Upper lobe of left lung (tissue), 6 donors: ENCODE measurements around the gene MRPL24. TPM values are rescaled to one million over a fixed set of nuclear protein-coding genes. Genes with fewer than 3 reads are reported as not detected.

ENCODE experiments used
- ATAC-seq, 2 donors: fragments of 200-7000 bp; cut with Tn5 transposase; one replicate each; pipeline ENCODE4 v1.9.1; 2022; ENCODE audit warnings: mild to moderate bottlenecking in 2 of 2, moderate library complexity in 2 of 2; ENCODE audit not compliant: low FRiP score in 2 of 2
- DNase-seq, 2 donors: peaks; one replicate each; pipeline ENCODE4 v3.0.0-alpha.2; 2019 to 2020
- H3K27ac ChIP-seq, 4 donors: fragments of 200-600 bp; sonication (generic); one replicate each; pipeline ENCODE4 v1.5.1; 2016 to 2019
- H3K27me3 ChIP-seq, 4 donors: fragments of 200-600 bp; sonication (generic); one replicate each; pipeline ENCODE4 v1.5.1; 2017 to 2019
- H3K36me3 ChIP-seq, 4 donors: fragments of 200-600 bp; sonication (generic); one replicate each; pipeline ENCODE4 v1.5.1; 2016 to 2019
- H3K4me1 ChIP-seq, 4 donors: fragments of 200-600 bp; sonication (generic); one replicate each; pipeline ENCODE4 v1.5.1; 2018 to 2019
- H3K4me3 ChIP-seq, 4 donors: fragments of 200-600 bp; sonication (generic); one replicate each; pipeline ENCODE4 v1.5.1; 2017 to 2019; ENCODE audit warnings: mild to moderate bottlenecking in 2 of 4, moderate library complexity in 1 of 4
- H3K9me3 ChIP-seq, 4 donors: fragments of 200-600 bp; sonication (generic); one replicate each; pipeline ENCODE4 v1.5.1; 2018 to 2019
- EP300 ChIP-seq, 4 donors: sonication (generic); formaldehyde crosslinking; IDR thresholded peaks; one replicate each; pipeline ENCODE4 v1.5.1; 2017; ENCODE audit warnings: antibody characterized with exemption in 4 of 4, control low read depth in 2 of 4
- POLR2A ChIP-seq, 4 donors: fragments of 450-650 bp; IDR thresholded peaks; one replicate each; pipeline ENCODE4 v1.5.1; 2016 to 2017; ENCODE audit warnings: antibody characterized with exemption in 4 of 4, mild to moderate bottlenecking in 2 of 4
- POLR2AphosphoS5 ChIP-seq, 2 donors: sonication (generic); formaldehyde crosslinking; IDR thresholded peaks; one replicate each; pipeline ENCODE4 v1.5.1; 2017; ENCODE audit warnings: antibody characterized with exemption in 2 of 2
- WGBS, 2 donors: methylation state at CpG; one replicate each; pipeline ENCODE4 v1.1.5; 2017 to 2018; 5-methylcytosine and 5-hydroxymethylcytosine counted together
- total RNA-seq, 6 donors: library from RNA; depleted of rRNA in 4 of 6; stranded (reverse); fragments of >200 nt in 4 of 6; gene quantifications; one replicate each; pipeline versions ENCODE4 v1.1.0 to v1.2.1, GENCODE V29; 2016 to 2021
- TF ChIP-seq, protein P1 (sequence below), 6 experiments: fragments of 450-650 bp in 4 of 6; fragments of 200-600 bp in 2 of 6; sonication (generic) in 2 of 6; IDR thresholded peaks; one replicate each; pipeline ENCODE4 v1.5.1; 2016 to 2019; ENCODE audit warnings: antibody characterized with exemption in 6 of 6
- donor health status: DM: no; HTN: no; CAD: no; lungs with moderate emphysema.
- donor health status: DM: no; HTN: yes; CAD: no; lungs with severe emphysema.

Gene MRPL24
- total RNA-seq, 6 donors from 2014 or later: 19.6 to 52.5 (median 40.8) TPM

DNA sequence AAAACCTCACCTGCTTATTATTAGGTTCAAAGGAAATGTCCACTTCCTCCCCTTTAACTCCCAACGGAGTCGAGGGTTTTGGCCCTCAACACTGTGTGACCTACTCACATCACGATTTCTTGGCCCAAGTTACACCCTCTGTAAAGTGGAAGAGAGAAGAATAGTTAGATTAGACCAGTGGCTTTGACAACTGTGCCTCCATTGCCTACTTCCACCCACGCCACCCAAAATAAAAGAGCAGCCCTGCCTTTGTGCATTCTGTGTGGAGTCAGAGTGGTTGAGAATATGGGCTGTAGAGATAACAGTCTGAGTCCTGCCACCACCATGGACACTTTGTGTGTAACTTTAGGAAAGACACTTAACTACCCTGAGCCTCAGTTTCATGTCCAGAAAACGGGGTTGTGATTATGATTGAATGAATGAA, 14.7 kb upstream of the MRPL24 start:
- Histone ChIP-seq H3K9me3 (no peaks in the 10 kb centered on the region), H3K36me3 (no peaks in the 10 kb centered on the region), H3K27ac (no peak overlapping the region), H3K4me3 (no peak overlapping the region), H3K27me3 (no peaks in the 10 kb centered on the region), H3K4me1 (peaks cover 10 to 20% (median 13%) of the 10 kb centered on the region in 4 donors)
- 55 to 61% methylated on average over 5 of the region's 5 CpGs for WGBS, 2 donors
- TF ChIP-seq POLR2AphosphoS5 (IDR thresholded peaks at IDR 0.05) (no peak), EP300 (IDR thresholded peaks at IDR 0.05) (no peak), POLR2A (IDR thresholded peaks at IDR 0.05) (no peak)
- TF ChIP-seq, protein P1, sequence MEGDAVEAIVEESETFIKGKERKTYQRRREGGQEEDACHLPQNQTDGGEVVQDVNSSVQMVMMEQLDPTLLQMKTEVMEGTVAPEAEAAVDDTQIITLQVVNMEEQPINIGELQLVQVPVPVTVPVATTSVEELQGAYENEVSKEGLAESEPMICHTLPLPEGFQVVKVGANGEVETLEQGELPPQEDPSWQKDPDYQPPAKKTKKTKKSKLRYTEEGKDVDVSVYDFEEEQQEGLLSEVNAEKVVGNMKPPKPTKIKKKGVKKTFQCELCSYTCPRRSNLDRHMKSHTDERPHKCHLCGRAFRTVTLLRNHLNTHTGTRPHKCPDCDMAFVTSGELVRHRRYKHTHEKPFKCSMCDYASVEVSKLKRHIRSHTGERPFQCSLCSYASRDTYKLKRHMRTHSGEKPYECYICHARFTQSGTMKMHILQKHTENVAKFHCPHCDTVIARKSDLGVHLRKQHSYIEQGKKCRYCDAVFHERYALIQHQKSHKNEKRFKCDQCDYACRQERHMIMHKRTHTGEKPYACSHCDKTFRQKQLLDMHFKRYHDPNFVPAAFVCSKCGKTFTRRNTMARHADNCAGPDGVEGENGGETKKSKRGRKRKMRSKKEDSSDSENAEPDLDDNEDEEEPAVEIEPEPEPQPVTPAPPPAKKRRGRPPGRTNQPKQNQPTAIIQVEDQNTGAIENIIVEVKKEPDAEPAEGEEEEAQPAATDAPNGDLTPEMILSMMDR (IDR thresholded peaks at IDR 0.05): no peak
- DNase-seq: no peak
- no peak for ATAC-seq

DNA sequence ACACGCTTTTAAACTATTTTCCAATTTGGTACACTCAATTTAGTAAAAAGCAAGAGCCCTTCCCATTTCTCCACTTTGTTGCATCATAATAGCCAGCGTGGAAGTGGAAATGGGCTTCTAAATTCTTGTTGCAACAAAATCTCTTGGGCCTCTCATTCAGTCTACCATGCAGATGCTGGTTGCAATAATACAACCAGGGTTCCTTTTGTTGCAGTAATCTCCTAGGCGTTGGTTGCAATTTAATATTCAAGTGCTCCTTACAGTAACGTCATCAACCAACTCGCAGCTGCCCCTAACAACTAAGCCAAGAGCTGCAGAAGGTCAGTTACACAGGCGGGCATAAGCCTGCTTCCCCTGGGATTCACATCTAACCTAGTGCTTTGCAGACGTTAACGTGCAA, 13.3 kb upstream of the MRPL24 start:
- Histone ChIP-seq H3K4me1 (peaks cover 19 to 32% (median 23%) of the 10 kb centered on the region in 4 donors), H3K36me3 (no peaks in the 10 kb centered on the region), H3K4me3 (no peak overlapping the region), H3K9me3 (no peaks in the 10 kb centered on the region), H3K27ac (no peak overlapping the region), H3K27me3 (no peaks in the 10 kb centered on the region)
- DNase-seq (no peak), ATAC-seq (no peak)
- TF ChIP-seq POLR2A (IDR thresholded peaks at IDR 0.05) (no peak), POLR2AphosphoS5 (IDR thresholded peaks at IDR 0.05) (no peak), EP300 (IDR thresholded peaks at IDR 0.05) (no peak)
- TF ChIP-seq, protein P1 (IDR thresholded peaks at IDR 0.05): no peak
- WGBS, 2 donors: 75 to 81% methylated on average over 8 of the region's 8 CpGs

DNA sequence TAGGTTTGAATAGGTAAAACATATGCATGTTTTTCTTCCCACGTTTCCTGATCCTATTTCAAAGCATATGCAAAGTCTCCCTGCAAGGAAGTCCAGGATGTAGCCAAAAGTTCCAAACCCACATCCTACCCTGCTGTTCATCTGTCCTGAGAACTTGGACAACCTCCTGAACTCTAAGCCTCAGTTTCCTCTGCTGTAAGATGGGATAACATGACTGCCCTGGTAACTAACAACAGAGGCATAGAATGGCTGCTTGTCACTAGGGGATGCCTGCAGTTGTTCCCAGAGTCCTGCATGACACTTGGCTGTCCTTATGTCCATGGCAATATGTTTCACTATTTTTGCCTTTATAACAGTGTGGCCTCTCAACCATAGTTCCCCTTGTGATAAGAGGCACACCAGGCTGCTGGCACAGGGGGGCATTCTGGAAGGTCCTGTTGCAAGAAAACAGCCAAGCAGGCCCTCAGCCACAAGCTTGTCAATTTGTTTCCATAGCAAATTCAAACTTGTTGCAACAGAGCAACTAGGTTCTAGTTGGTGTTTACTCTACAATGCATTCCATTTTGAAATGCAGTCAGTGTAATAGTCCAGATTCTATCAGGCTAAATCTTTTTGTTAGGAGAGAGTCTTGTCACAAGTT, 12.1 kb upstream of the MRPL24 start:
- Histone ChIP-seq H3K27ac (peak overlapping the region in 3 of 4 donors; percentile 96 to 99 (median 98)), H3K4me1 (peaks cover 29 to 45% (median 36%) of the 10 kb centered on the region in 4 donors), H3K27me3 (no peaks in the 10 kb centered on the region), H3K36me3 (no peaks in the 10 kb centered on the region), H3K4me3 (peak overlapping the region; percentile 46 to 93 (median 87)), H3K9me3 (no peaks in the 10 kb centered on the region)
- no peak for ATAC-seq
- TF ChIP-seq POLR2AphosphoS5 (IDR thresholded peaks at IDR 0.05) (no peak), EP300 (IDR thresholded peaks at IDR 0.05) (no peak), POLR2A (IDR thresholded peaks at IDR 0.05) (no peak)
- TF ChIP-seq, protein P1 (IDR thresholded peaks at IDR 0.05): no peak
- no peak for DNase-seq
- WGBS, 2 donors: 21 to 27% methylated on average over 1 of the region's 1 CpG

DNA sequence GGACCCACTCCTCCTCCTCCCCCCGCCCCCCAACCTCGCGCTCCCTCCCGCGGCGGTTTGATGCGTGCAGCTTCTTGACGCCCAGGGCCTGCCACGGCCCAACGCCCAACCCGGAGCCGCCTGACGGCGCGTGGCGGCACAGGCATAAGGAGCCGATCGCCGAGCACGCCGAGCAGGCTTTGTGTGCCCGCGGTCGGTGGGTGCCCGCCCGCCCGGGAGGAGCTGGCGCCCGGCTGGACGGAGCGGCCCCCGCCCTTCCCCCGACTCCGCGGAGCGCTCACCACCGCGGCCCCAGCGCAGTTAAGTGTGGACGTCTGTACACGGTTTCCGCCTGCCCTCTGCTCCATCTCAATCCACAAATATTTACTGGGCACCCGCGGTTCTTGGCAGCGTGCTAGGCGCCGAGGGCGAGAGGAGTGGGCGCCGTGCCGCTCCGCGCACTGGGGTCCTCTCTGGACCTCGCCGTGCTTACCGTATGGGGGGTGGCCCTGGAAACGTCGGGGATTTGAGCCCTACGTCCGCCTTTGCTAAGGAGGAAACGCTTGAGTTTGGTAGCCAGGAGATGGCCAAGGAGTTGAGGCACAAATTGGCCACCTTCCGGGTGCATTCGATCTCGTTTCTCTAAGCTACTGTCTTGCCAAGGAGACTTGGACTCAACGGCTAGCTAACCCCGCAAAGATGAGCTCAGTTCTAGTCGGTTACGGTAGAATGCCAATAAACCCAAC, 11.0 kb upstream of the MRPL24 start:
- H3K27me3 ChIP-seq: no peaks in the 10 kb centered on the region
- peak in 2 of 4 donors; percentile 50 to 74 for TF ChIP-seq POLR2A (IDR thresholded peaks at IDR 0.05)
- peak; percentile 94 to 95 for TF ChIP-seq POLR2AphosphoS5 (IDR thresholded peaks at IDR 0.05)
- peak in 1 of 4 donors; percentile 73 for TF ChIP-seq EP300 (IDR thresholded peaks at IDR 0.05)
- TF ChIP-seq, protein P1 (IDR thresholded peaks at IDR 0.05): peak in 4 of 6 experiments; percentile 18 to 41 (median 23)
- peak; percentile 92 to 94 for ATAC-seq
- no peaks in the 10 kb centered on the region for H3K36me3 ChIP-seq
- WGBS, 2 donors: 0 to 1% methylated on average over 6 to 27 of the region's 68 CpGs
- no peaks in the 10 kb centered on the region for H3K9me3 ChIP-seq
- H3K4me1 ChIP-seq: peaks cover 36 to 55% (median 44%) of the 10 kb centered on the region in 4 donors
- peak; percentile 99 for DNase-seq
- peak overlapping the region; percentile 96 to 99 (median 98) for H3K27ac ChIP-seq
- H3K4me3 ChIP-seq: peak overlapping the region; percentile 46 to 93 (median 87)
